H9 (cell line): ENCODE data around the gene FAM83C. TPM values are rescaled to one million over a fixed set of nuclear protein-coding genes. Genes with fewer than 3 reads are reported as not detected.

ENCODE experiments used
- DNase-seq: peaks from one replicate; pipeline ENCODE4 v3.0.0-alpha.2; 2017
- H2AFZ ChIP-seq: one replicate; pipeline ENCODE4 v1.6.1; 2013; ENCODE audit warnings: mild to moderate bottlenecking, low read length, control low read depth, moderate library complexity
- H2AK5ac ChIP-seq: 2 replicates; pipeline ENCODE4 v1.6.1; 2013; ENCODE audit warnings: low read length, control low read depth, mixed read lengths; ENCODE audit not compliant: insufficient read length
- H2BK120ac ChIP-seq: one replicate; pipeline ENCODE4 v1.6.1; 2013; ENCODE audit warnings: low read depth, mild to moderate bottlenecking, low read length, control low read depth, inconsistent platforms; ENCODE audit not compliant: poor library complexity, severe bottlenecking
- H2BK12ac ChIP-seq: 2 replicates; pipeline ENCODE4 v1.6.1; 2013; ENCODE audit warnings: low read length, control low read depth, mixed read lengths, low read depth; ENCODE audit not compliant: insufficient read length
- H2BK15ac ChIP-seq: 2 replicates; pipeline ENCODE4 v1.6.1; 2013; ENCODE audit warnings: low read depth, low read length, control low read depth
- H2BK20ac ChIP-seq: one replicate; pipeline ENCODE4 v1.6.1; 2013; ENCODE audit warnings: low read depth, mild to moderate bottlenecking, low read length, control low read depth, inconsistent platforms; ENCODE audit not compliant: poor library complexity, severe bottlenecking
- H2BK5ac ChIP-seq: 2 replicates; pipeline ENCODE4 v1.6.1; 2013; ENCODE audit warnings: low read length, control low read depth, mixed read lengths; ENCODE audit not compliant: insufficient read length
- H3K14ac ChIP-seq: 2 replicates; pipeline ENCODE4 v1.6.1; 2013; ENCODE audit warnings: low read length, control low read depth; ENCODE audit not compliant: insufficient read depth
- H3K18ac ChIP-seq: 2 replicates; pipeline ENCODE4 v1.6.1; 2013; ENCODE audit warnings: low read depth, mild to moderate bottlenecking, mixed read lengths, low read length, control low read depth; ENCODE audit not compliant: insufficient read length
- H3K23ac ChIP-seq: 2 replicates; pipeline ENCODE4 v1.6.1; 2013; ENCODE audit warnings: low read length, control low read depth, mixed read lengths, low read depth; ENCODE audit not compliant: insufficient read length
- H3K23me2 ChIP-seq: 2 replicates; pipeline ENCODE4 v1.6.1; 2013; ENCODE audit warnings: low read depth, mild to moderate bottlenecking, mixed read lengths, low read length, control low read depth; ENCODE audit not compliant: insufficient read length, poor library complexity, severe bottlenecking
- H3K27ac ChIP-seq: 2 replicates; pipeline ENCODE4 v1.5.1; 2013; ENCODE audit warnings: low read length, control low read depth, mixed read lengths, low read depth; ENCODE audit not compliant: insufficient read length
- H3K27me3 ChIP-seq: 2 replicates; pipeline ENCODE4 v1.6.1; 2013; ENCODE audit warnings: low read length, control low read depth, inconsistent platforms; ENCODE audit not compliant: insufficient read depth
- H3K4ac ChIP-seq: 2 replicates; pipeline ENCODE4 v1.6.1; 2013; ENCODE audit warnings: low read depth, mild to moderate bottlenecking, control low read depth, inconsistent platforms, low read length, moderate library complexity
- H3K4me1 ChIP-seq: 2 replicates; pipeline ENCODE4 v1.6.1; 2013; ENCODE audit warnings: low read length, control low read depth, inconsistent platforms; ENCODE audit not compliant: insufficient read depth
- H3K4me2 ChIP-seq: 2 replicates; pipeline ENCODE4 v1.6.1; 2013; ENCODE audit warnings: low read length, control low read depth, mixed read lengths; ENCODE audit not compliant: insufficient read length, insufficient read depth
- H3K56ac ChIP-seq: 2 replicates; pipeline ENCODE4 v1.6.1; 2013; ENCODE audit warnings: low read depth, mild to moderate bottlenecking, mixed read lengths, low read length, control low read depth; ENCODE audit not compliant: insufficient read length
- H3K79me1 ChIP-seq: 2 replicates; pipeline ENCODE4 v1.6.1; 2013; ENCODE audit warnings: low read depth, mild to moderate bottlenecking, moderate library complexity, low read length, control low read depth, inconsistent platforms; ENCODE audit not compliant: insufficient read depth, poor library complexity, severe bottlenecking
- H3K79me2 ChIP-seq: 2 replicates; pipeline ENCODE4 v1.6.1; 2013; ENCODE audit warnings: low read length, control low read depth, inconsistent platforms; ENCODE audit not compliant: insufficient read depth
- H3K9ac ChIP-seq: 2 replicates; pipeline ENCODE4 v1.6.1; 2013; ENCODE audit warnings: low read length, control low read depth, mixed read lengths; ENCODE audit not compliant: insufficient read length; ENCODE audit errors: extremely low read depth
- H3K9me3 ChIP-seq: one replicate; pipeline ENCODE4 v1.6.1; 2013; ENCODE audit warnings: low read depth, low read length, inconsistent platforms; ENCODE audit not compliant: control insufficient read depth
- H3T11ph ChIP-seq: one replicate; pipeline ENCODE4 v1.6.1; 2013; ENCODE audit warnings: mild to moderate bottlenecking, low read length, control low read depth, inconsistent platforms
- H4K20me1 ChIP-seq: one replicate; pipeline ENCODE4 v1.6.1; 2013; ENCODE audit not compliant: control insufficient read depth, insufficient read length, insufficient read depth
- H4K5ac ChIP-seq: 2 replicates; pipeline ENCODE4 v1.6.1; 2013; ENCODE audit warnings: low read depth, mild to moderate bottlenecking, mixed read lengths, low read length, control low read depth; ENCODE audit not compliant: insufficient read length
- H4K8ac ChIP-seq: replicated peaks from 2 replicates; pipeline ENCODE4 v1.6.1; 2013; ENCODE audit warnings: low read length, control low read depth, mixed read lengths, low read depth; ENCODE audit not compliant: insufficient read length
- H4K91ac ChIP-seq: 2 replicates; pipeline ENCODE4 v1.6.1; 2013; ENCODE audit warnings: low read depth, mild to moderate bottlenecking, moderate library complexity, mixed read lengths, low read length, control low read depth; ENCODE audit not compliant: insufficient read length
- H3K27ac Mint-ChIP-seq, 3 experiments: 2 replicates in 2 of 3; 3 replicates in 1 of 3; pipeline ENCODE4 v1.8.0; 2020 to 2021; ENCODE audit warnings: mixed read lengths in 3 of 3, mild to moderate bottlenecking in 1 of 3, moderate library complexity in 1 of 3
- H3K27me3 Mint-ChIP-seq: 2 replicates; pipeline ENCODE4 v1.8.0; 2021; ENCODE audit warnings: low read depth, mild to moderate bottlenecking, moderate library complexity, mixed read lengths
- H3K36me3 Mint-ChIP-seq, 3 experiments: 2 replicates in 2 of 3; 3 replicates in 1 of 3; pipeline ENCODE4 v1.8.0; 2020 to 2021; ENCODE audit warnings: low read depth in 3 of 3, mixed read lengths in 3 of 3; ENCODE audit not compliant: insufficient read depth in 1 of 3
- H3K4me1 Mint-ChIP-seq, 2 experiments: 2 replicates each; pipeline ENCODE4 v1.8.0; 2020; ENCODE audit warnings: mixed read lengths in 2 of 2
- H3K4me3 Mint-ChIP-seq, 2 experiments: 2 replicates in 1 of 2; 3 replicates in 1 of 2; pipeline ENCODE4 v1.8.0; 2020 to 2021; ENCODE audit warnings: mild to moderate bottlenecking in 2 of 2, mixed read lengths in 2 of 2, moderate library complexity in 1 of 2
- H3K9me3 Mint-ChIP-seq, 2 experiments: 2 replicates in 1 of 2; 3 replicates in 1 of 2; pipeline ENCODE4 v1.8.0; 2020; ENCODE audit warnings: mild to moderate bottlenecking in 2 of 2, mixed read lengths in 2 of 2, moderate library complexity in 1 of 2
- WGBS: extraction: QIAGEN DNeasy Blood & Tissue Kit; methylation state at CpG from one replicate; pipeline ENCODE4 v1.1.7; 2013; ENCODE audit warnings: missing lambda C conversion rate, low lambda C conversion rate, mixed read lengths; ENCODE audit not compliant: insufficient read length; ENCODE audit errors: extremely low coverage; 5-methylcytosine and 5-hydroxymethylcytosine counted together
- total RNA-seq: library from RNA; stranded (reverse); gene quantifications from 2 replicates; pipeline ENCODE4 v1.2.1, GENCODE V29; 2021
- TF ChIP-seq, protein P1 (sequence below): fragments of 200-600 bp; sonication (generic); conservative IDR thresholded peaks from 3 replicates; pipeline ENCODE4 v1.8.0; 2021; ENCODE audit warnings: antibody characterized with exemption, mild to moderate bottlenecking

The FAM83C gene
- total RNA-seq, 1 experiment from 2014 or later: not detected

DNA sequence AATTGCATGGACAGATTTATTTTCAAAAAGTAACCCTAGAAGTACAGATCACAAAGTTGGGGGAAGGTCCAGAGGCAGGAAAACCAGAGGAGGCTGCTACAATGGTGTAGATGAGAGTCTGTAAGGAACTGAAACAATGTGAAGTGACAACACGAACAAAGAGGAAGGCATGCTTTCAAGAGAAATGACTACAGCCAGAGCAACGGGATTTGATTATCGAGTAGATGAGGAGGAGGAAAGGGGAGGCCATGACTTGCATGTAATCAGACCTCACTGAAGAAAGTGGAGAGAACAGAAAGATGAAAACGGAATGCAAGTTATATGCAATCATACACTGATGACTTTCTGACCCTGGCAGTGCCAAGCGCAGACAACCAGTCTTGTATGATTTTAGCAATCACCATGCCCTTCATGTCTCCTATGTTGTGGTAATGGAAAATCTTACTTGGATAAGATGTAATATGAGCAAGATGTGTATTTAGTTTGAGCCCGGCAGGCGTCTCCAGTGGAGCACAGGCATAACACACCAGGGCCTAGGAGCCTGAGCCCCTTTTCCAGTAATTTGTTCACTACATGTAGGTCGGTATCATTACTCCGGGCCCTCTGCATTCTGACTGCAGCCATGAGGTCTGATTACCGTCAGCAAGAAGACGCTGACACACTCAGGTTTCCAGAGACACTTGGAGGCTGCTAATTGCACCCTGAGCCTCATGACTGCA is 34.0 kb upstream of the FAM83C start:
- Mint-ChIP-seq H3K27ac (no peak overlapping the region), H3K9me3 (no peaks in the 10 kb centered on the region), H3K27me3 (no peaks in the 10 kb centered on the region), H3K4me1 (peaks cover 5 to 6% of the 10 kb centered on the region in 2 experiments), H3K36me3 (no peaks in the 10 kb centered on the region), H3K4me3 (no peak overlapping the region)
- H3K27ac ChIP-seq: no peak overlapping the region
- no peak overlapping the region for H2AK5ac ChIP-seq
- no peak overlapping the region for H2BK12ac ChIP-seq
- WGBS: no CpG with 5 or more reads among the region's 11 CpGs
- H3K23me2 ChIP-seq: no peaks in the 10 kb centered on the region
- no peak overlapping the region for H2BK5ac ChIP-seq
- TF ChIP-seq, protein P1, sequence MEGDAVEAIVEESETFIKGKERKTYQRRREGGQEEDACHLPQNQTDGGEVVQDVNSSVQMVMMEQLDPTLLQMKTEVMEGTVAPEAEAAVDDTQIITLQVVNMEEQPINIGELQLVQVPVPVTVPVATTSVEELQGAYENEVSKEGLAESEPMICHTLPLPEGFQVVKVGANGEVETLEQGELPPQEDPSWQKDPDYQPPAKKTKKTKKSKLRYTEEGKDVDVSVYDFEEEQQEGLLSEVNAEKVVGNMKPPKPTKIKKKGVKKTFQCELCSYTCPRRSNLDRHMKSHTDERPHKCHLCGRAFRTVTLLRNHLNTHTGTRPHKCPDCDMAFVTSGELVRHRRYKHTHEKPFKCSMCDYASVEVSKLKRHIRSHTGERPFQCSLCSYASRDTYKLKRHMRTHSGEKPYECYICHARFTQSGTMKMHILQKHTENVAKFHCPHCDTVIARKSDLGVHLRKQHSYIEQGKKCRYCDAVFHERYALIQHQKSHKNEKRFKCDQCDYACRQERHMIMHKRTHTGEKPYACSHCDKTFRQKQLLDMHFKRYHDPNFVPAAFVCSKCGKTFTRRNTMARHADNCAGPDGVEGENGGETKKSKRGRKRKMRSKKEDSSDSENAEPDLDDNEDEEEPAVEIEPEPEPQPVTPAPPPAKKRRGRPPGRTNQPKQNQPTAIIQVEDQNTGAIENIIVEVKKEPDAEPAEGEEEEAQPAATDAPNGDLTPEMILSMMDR: no peak
- no peak overlapping the region for H2BK15ac ChIP-seq
- no peak overlapping the region for H2BK20ac ChIP-seq
- no peak overlapping the region for H3K23ac ChIP-seq
- no peaks in the 10 kb centered on the region for H4K20me1 ChIP-seq
- no peak overlapping the region for H3K4ac ChIP-seq
- no peak for DNase-seq
- no peak overlapping the region for H4K5ac ChIP-seq
- no peak overlapping the region for H3K18ac ChIP-seq
- no peak overlapping the region for H3K56ac ChIP-seq
- H4K91ac ChIP-seq: no peak overlapping the region
- no peak overlapping the region for H2BK120ac ChIP-seq
- no peak overlapping the region for H3K4me2 ChIP-seq
- H3K9ac ChIP-seq: no peak overlapping the region
- no peaks in the 10 kb centered on the region for H3K79me1 ChIP-seq
- no peak overlapping the region for H3T11ph ChIP-seq
- 0 out of 2 replicates have a peak, but pooled peaks cover 2% of the 10 kb centered on the region for H3K4me1 ChIP-seq
- H4K8ac ChIP-seq: no peak overlapping the region
- no peak overlapping the region for H3K14ac ChIP-seq
- no peaks in the 10 kb centered on the region for H3K9me3 ChIP-seq
- H3K79me2 ChIP-seq: no peaks in the 10 kb centered on the region
- H3K27me3 ChIP-seq: no peaks in the 10 kb centered on the region
- H2AFZ ChIP-seq: no peak overlapping the region
